Smooth muscle cell of the coronary artery (primary cell): ENCODE data around the gene HM13. TPM values are rescaled to one million over a fixed set of nuclear protein-coding genes. Genes with fewer than 3 reads are reported as not detected.

Experiments used
- total RNA-seq: library from RNA; depleted of rRNA; stranded (reverse); fragments of >200 nt; gene quantifications from 2 replicates; pipeline ENCODE4 v1.2.3, GENCODE V29; 2014; ENCODE audit warnings: low replicate concordance

The HM13 gene
- total RNA-seq: 45.0 and 55.8 TPM in 2 replicates

DNA sequence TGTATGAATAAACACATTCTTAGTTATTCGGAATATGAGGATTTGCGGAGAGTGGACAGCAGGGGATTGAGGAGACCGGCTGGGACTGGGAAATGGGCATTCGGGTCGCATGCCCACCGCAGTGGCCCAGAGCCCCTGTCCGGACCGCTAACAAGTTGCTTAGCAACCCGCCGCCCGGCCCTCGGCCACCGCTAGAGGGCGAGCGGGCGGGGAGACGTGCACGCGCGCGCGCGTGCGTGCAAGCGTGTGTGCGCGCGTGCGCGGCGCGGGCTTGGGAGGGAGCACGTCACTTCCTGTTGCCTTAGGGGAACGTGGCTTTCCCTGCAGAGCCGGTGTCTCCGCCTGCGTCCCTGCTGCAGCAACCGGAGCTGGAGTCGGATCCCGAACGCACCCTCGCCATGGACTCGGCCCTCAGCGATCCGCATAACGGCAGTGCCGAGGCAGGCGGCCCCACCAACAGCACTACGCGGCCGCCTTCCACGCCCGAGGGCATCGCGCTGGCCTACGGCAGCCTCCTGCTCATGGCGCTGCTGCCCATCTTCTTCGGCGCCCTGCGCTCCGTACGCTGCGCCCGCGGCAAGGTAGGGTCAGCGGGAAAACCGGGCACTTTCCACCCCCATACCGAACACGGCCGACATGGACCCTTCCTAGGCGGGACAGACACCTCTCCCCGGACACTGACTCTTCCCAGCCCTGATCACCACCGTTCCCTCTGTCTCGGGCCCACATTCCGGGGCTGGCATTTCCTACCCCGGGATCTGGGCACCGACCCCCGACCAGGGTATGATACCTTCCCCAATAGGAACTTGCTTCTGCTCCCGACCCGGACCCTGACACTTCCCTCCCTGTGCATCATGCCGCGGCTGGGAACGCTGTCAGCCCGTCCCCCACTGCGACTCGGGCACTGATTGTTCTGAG lies at the start of gene HM13:
Gene HM13 (plus strand): TSS at position 289 of the 918 bp plus-strand sequence. CDS start 110 bp downstream, at position 399.

DNA sequence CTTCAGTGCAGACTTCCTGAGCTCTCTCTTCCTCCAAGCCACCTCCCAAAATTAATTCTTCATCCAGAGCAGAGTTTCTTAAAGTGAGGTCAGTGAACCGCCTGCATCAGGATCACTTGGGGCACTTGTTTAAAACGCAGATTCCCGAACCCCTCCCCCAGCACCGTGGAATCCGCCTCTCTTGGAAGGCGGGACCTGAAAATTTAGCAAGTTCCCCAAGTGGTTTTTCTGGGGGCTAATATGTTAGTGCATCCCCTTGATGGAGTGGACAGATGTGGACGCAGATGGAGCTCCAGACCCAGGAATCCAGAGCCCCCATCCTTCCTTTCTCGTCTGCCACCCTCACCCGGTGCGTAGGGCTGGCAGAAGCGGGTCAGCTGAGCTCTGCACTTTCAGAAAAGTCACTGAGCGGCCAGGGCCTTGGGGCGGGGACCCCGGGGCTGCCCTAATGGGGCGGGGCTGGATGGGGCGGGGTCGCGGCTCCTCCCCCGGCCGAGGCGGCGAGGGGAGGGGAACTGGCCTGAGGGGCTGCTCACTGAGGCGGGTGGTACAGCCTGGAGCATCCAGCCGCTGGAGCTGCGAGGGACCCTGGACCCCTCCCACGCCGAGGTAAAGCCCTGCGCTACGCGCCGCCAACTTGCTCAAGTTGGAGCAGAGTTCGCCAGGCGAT lies 39.3 kb upstream of the HM13 start, which contains the start of the genes DEFB124 and REM1:
Gene DEFB124 (minus strand): TSS at position 370 of the 670 bp plus-strand sequence. CDS start 2,114 bp downstream, outside the sequence.
Gene REM1 (plus strand): TSS at position 531 of the 670 bp plus-strand sequence. CDS start 1,158 bp downstream, outside the sequence.

GRCh38 chr20:31605031-31605901 lies 91.0 kb downstream of the HM13 start, which contains the start of gene ID1:
Gene ID1, plus strand, starts transcription at chr20:31605289. Its CDS starts 99 bp downstream, at chr20:31605388.

Other genes starting within 250 kb of the HM13 start
- not detected in 2 replicates for gene DEFB116, start 205.9 kb upstream of the HM13 start, total RNA-seq
- not detected in 2 replicates for gene DEFB118, start 145.8 kb upstream of the HM13 start, total RNA-seq
- gene DEFB119, start 123.9 kb upstream of the HM13 start, total RNA-seq: not detected in 2 replicates
- not detected in 2 replicates for gene DEFB121, start 108.2 kb upstream of the HM13 start, total RNA-seq
- gene DEFB123, start 73.8 kb upstream of the HM13 start, total RNA-seq: not detected in 2 replicates
- not detected in 2 replicates for gene DEFB124, start 39.3 kb upstream of the HM13 start, total RNA-seq
- gene REM1, start 39.2 kb upstream of the HM13 start, total RNA-seq: 0.15 TPM in 1 of 2 replicates, not detected in the other
- 6.4 and 565 TPM in 2 replicates for gene ID1, start 90.8 kb downstream of the HM13 start, total RNA-seq
- gene COX4I2, start 123.5 kb downstream of the HM13 start, total RNA-seq: 0.08 TPM in 1 of 2 replicates, not detected in the other
- 36.9 and 59.4 TPM in 2 replicates for gene BCL2L1, start 208.4 kb downstream of the HM13 start, total RNA-seq
- gene TPX2, start 224.8 kb downstream of the HM13 start, total RNA-seq: 1.2 and 40.1 TPM in 2 replicates